ENCODE results near the gene PRR33.

Gene PRR33

DNA sequence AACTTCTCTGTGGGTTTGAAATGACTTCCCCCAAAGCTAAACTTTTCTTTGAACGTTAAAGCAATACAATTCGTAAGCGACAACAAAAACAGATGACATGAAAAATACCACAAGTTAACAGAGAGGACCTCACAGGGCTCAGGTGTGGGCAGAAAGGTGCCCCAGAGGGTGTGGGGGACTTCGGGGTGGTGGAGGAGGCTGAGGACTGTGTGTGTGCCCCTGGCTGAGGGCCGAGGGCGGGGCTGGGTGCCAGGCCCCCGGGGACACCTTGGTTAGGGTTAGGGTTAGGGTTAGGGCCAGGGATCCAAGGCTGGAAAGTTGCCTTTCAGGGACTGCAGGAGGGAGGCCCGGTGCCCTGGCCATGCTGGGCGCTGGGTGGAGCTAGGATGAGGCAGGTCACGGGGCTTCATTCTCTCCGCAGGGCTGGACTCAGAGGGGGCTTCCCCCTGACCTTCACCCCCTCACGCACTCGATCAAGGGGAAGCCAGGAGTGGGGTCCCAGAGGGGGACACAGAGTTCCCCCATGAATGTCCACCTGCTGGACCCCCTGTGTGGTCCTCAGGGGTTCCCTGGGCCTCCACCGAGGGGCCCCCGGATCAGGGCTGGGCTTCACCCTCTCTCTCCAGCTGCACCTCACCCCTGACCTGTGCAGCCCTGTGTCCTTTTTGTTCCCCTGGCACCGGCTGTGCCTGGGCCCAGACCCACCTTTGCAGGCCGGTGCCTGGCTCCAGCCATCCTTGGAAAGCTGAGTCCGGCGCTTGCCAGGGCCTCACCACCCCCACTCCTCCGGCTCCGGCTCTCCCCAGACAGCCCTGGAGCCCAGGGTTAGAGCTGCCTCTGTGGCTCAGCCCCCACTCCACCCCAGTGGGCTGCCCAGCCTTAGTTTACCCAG lies 45.9 kb downstream of the PRR33 start:
- peak; percentile 62 for DNase-seq

DNA sequence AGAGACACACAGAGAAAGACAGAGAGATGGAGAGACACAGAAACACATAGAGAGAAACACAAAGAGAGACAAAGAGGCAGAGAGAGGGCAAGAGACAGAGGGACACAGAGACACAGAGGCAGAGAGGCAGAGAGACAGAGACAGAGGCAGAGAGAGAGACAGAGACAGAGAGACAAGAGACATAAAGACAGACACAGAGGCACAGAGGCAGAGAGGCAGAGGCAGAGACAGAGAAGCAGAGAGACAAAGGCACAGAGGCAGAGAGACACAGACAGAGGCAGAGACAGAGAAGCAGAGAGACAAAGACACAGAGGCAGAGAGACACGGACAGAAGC lies 46.6 kb downstream of the PRR33 start:
- DNase-seq: no peak

DNA sequence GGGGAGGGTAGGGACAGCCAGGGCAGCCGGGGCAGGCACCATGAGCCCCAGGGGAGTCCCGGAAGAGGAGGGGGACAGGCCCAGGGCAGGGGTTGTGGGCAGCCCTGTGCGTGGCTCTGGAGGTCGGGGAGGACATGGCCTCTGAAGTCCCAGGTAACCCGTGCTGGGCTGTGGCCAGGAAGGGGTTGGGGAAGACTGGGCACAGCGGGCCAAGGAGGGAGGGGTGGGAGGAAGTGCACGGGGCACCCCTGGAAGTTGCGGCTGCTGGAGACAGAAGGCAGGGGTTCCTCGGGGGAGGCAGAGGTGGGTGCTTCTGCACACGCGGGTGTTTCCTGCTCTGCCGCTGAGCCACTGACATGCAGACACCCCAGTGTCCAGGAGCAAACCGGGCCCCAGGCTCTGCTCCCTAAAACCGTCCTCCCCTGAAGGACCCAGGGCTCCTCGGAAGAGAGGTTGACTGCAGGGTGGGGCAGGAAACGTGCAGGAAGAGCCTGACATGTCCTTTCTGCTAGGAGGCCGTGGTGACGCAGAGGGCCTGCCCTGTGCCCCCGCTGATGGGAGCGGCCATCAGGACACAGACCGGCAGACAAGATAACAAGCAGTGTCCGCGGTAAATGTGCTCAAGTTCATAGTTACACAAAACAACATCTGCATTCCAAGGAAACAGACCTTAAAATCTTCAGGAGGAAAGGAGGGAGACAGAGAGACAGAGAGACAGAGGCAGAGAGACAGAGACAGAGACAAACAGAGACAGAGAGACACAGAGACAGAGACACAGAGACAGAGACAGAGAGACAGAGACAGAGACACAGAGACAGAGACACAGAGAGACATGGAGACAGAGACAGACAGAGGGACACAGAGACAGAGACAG lies 47.2 kb downstream of the PRR33 start:
- peak; percentile 66 for DNase-seq

DNA sequence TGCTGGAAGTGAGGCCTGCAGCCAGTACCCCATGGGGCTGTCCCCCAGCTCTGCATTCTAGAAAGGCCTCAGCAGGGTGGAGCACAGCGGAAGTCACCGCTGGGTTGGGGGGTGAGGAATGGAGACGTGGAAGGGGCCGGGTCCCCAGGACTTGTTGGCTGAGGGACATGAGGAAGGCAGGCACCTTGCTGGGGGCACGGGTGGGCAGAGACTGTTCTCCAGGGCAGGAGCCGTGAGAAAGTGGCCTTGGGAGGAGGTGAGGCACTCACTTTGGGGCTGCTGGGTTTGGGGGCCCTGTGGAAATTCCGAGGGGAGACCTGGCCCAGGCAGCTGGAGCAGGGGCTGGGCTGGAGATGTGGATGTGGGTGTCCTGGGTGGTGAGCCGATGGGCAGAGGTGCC lies 47.9 kb downstream of the PRR33 start:
- no peak for DNase-seq

DNA sequence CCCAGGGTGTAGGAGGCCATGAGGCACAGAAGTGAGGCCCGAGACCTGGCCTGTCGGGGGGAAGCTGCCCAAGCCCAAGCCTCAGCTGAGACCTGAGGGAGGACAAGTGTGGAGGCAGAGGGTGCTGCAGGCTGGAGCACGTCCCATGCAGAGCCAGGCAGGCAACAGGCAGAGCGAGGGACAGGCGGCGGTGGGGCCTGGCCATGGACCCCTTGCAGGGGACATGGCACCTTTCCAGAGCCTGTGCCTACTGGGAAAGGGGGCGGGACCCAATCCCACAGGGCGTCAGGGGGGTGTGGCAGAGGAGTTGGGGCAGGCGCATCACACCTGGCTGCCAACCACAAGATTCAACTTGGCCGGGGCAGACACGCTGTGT lies 48.6 kb downstream of the PRR33 start:
- no peak for DNase-seq

GRCh38 chr11:1842149-1843097 lies 49.3 kb downstream of the PRR33 start:
- DNase-seq: no peak

- DNase-seq: no peak
These were observed 50.1 kb downstream of the PRR33 start for GRCh38 chr11:1841511-1842148.

DNA sequence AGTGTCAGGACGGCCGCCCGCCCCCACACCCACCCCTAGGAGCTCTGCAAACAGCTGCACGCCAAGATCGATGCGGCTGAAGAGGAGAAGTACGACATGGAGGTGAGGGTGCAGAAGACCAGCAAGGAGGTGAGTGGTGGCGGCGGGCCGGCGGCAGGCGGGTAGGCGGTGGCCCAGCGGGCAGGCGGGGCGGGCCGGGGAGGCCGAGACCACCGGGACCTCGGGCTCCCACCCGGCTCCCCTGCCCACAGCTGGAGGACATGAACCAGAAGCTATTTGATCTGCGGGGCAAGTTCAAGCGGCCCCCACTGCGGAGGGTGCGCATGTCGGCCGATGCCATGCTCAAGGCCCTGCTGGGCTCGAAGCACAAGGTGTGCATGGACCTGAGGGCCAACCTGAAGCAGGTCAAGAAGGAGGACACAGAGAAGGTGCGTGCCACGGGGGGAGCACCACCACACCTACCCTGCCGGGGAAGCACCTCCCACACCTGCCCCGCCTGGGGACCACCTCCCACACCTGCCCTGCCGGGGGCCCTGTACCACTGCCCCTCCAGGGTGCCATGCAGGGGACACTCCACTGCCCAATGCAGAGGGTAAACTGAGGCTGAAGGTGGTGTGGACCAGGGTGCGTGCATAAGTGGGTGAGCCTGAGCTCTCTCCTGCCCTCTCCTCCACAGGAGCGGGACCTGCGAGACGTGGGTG lies 50.8 kb downstream of the PRR33 start:
- no peak for DNase-seq

GRCh38 chr11:1839924-1840779 lies 51.5 kb downstream of the PRR33 start:
- DNase-seq: peak; percentile 41

DNA sequence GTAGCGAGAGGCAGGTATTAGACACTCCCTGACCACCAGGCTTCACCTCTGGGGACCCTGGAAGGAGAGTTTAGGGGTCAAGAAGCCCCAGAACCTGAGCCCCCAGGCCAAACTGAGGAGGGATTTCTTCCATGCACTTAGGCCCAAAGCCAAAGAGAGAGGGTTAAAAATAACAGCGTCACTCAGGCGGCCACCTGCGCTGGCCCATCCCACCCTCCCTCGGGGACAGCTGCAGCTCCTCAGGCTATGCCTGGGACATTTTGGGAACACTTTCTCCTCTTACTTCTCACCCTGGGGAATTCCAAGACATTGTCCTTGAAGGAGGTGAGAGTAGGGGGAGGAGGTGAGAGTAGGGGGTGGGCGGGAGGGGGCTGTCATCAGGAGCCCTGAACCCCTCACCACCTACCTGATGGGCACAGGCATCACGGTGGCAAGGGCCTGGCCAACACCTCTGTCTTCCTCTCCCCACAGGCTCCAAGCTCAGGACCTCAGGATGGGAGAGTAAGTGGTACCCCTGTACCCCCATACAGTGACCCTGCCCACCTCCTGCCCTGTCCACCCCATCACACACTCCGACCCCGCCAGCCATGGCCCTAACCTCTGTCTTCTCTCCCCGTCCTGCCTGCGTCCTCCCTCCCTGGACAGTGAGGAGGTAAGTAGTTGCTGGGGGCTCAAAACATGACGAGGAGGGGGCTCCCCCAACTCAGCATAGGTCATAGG lies 52.3 kb downstream of the PRR33 start:
- DNase-seq: no peak

- no peak for DNase-seq
These were observed 53.1 kb downstream of the PRR33 start, which contains the start of gene TNNI2 for GRCh38 chr11:1838426-1839144. Gene TNNI2 (plus strand): TSS chr11:1838981. CDS start chr11:1839697, 716 bp downstream.
